ENCODE measurements around the gene CMYA5. TPM values are rescaled to one million over a fixed set of nuclear protein-coding genes. Genes with fewer than 3 reads are reported as not detected.

The CMYA5 gene
- total and polyA plus RNA-seq, 8 donors = 0.68 to 14.7 (median 8.9) TPM

DNA sequence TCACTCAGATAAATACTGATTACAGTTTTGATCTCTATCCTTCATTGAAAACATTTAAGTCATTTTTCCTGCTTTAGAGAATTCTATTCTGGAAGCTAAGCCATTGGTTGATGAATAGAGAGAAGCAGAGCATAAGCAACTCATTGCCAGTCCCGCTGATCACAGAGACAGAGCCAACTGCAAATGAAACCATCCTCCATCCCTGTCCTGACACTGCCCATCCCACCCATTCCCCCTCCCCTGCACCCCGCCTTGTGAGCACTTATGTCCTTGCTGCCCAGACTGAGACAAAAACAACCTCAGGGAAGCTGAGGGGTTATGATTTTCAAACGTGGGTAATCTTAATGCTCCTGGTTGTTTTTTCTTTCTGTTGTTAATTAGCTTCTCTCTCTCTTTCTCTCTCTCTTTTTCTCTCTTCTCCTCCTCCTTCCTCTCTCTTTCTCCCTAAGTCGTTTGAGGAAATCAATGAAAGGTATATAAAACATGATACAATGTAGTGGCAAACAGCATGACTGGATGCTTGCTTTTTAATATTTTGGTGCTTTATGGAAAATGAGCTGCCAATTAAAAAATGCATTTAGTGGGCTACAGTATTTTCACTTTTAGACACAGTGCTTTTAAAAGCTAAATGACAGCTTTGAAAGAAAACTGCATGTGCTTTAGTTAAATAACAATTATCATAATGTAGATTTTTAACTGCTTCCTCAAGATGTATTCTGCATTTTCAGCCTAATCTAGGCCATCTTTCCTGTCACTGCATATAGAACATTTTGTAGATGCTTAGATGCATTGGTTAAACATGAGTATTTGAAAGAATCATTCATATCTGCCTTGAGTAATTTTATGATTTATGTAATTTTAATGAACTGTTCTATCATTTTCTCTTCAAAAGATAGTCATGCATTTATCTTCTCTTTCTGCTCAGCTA lies 57.3 kb downstream of the CMYA5 start:
- TF ChIP-seq, protein P1, sequence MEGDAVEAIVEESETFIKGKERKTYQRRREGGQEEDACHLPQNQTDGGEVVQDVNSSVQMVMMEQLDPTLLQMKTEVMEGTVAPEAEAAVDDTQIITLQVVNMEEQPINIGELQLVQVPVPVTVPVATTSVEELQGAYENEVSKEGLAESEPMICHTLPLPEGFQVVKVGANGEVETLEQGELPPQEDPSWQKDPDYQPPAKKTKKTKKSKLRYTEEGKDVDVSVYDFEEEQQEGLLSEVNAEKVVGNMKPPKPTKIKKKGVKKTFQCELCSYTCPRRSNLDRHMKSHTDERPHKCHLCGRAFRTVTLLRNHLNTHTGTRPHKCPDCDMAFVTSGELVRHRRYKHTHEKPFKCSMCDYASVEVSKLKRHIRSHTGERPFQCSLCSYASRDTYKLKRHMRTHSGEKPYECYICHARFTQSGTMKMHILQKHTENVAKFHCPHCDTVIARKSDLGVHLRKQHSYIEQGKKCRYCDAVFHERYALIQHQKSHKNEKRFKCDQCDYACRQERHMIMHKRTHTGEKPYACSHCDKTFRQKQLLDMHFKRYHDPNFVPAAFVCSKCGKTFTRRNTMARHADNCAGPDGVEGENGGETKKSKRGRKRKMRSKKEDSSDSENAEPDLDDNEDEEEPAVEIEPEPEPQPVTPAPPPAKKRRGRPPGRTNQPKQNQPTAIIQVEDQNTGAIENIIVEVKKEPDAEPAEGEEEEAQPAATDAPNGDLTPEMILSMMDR (IDR thresholded peaks at IDR 0.05) = no peak
- intact Hi-C loops (cut with DNase I) = no loop called here
- no peak overlapping the region for H3K4me3 ChIP-seq
- no peak overlapping the region for H3K27ac ChIP-seq
- no peaks in the 10 kb centered on the region for H3K9me3 ChIP-seq
- no peaks in the 10 kb centered on the region for H3K36me3 ChIP-seq
- no peak for ATAC-seq
- DNase-seq = peak in 1 of 4 donors; percentile 14
- no peaks in the 10 kb centered on the region for H3K4me1 ChIP-seq
- H3K27me3 ChIP-seq = no peaks in the 10 kb centered on the region

DNA sequence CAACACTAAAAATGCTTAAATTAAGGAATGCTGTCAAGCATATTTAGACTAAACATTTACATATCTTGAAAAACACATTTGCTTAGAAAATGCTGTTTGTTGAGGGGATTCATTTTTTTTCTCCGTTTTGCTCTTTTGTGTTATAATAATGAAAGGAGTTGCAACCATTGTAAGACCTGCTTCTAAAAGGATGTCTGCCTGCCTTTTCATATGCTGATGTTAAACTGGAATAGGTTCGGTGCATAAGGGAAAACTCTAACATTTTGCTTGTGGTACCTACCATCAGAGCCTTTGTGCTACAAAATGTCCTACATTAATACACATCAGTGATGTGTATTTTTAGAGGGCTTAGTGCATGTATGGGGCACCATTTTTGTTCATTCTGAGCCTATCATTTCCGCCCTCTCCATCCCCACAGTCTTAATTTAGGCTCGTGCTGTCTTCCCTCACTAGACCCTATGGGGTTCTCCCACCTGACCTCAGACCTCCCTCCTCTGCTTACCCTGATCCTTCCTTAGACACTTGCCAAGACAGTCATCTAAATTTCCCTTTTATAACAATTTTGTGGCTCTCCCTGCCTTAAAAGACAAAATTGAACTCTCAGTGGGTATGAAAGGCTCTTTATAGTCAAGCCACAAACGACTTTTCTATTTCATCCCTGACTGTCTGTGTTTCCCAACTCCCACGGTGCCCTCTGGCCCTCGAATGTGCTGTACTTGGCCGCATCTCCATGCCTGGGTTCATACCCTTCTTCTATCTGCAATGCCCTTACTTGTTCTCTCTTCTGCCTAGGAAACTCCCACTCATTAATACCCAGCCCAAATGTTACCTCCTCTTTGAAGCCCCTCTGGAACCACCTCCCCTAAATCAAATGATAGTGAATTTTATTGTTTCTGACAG lies 61.2 kb downstream of the CMYA5 start:
- no peaks in the 10 kb centered on the region for H3K36me3 ChIP-seq
- intact Hi-C loops (cut with DNase I) = no loop called here
- no peak for DNase-seq
- H3K9me3 ChIP-seq = no peaks in the 10 kb centered on the region
- H3K27me3 ChIP-seq = no peaks in the 10 kb centered on the region
- H3K4me1 ChIP-seq = no peaks in the 10 kb centered on the region
- TF ChIP-seq, protein P1 (IDR thresholded peaks at IDR 0.05) = no peak
- H3K4me3 ChIP-seq = no peak overlapping the region
- no peak for ATAC-seq
- H3K27ac ChIP-seq = no peak overlapping the region

DNA sequence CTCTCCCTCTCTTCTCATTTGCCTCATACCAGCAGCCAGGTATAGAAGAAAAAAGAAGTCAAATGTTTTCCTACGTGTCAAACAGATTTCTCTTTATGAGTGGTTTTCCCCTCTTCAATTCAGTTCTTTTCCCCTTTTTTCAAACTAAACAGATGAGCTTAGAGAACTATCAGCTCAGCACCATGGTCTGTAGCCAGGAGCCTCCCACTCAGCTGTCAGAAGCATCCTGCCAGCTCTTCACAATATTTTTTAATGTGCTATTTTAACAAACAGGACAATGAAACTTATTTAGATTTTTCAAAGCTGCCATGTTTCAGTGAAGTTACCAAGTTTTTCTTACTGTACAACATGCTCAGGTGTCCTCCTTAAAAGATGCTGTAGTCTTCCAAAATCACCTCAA lies 63.5 kb downstream of the CMYA5 start:
- Histone ChIP-seq H3K27me3 (no peaks in the 10 kb centered on the region), H3K36me3 (no peaks in the 10 kb centered on the region), H3K9me3 (no peaks in the 10 kb centered on the region), H3K4me3 (no peak overlapping the region), H3K4me1 (no peaks in the 10 kb centered on the region), H3K27ac (no peak overlapping the region)
- DNase-seq (no peak), ATAC-seq (no peak)
- intact Hi-C loops (cut with DNase I) = no loop called here
- TF ChIP-seq, protein P1 (IDR thresholded peaks at IDR 0.05) = no peak

DNA sequence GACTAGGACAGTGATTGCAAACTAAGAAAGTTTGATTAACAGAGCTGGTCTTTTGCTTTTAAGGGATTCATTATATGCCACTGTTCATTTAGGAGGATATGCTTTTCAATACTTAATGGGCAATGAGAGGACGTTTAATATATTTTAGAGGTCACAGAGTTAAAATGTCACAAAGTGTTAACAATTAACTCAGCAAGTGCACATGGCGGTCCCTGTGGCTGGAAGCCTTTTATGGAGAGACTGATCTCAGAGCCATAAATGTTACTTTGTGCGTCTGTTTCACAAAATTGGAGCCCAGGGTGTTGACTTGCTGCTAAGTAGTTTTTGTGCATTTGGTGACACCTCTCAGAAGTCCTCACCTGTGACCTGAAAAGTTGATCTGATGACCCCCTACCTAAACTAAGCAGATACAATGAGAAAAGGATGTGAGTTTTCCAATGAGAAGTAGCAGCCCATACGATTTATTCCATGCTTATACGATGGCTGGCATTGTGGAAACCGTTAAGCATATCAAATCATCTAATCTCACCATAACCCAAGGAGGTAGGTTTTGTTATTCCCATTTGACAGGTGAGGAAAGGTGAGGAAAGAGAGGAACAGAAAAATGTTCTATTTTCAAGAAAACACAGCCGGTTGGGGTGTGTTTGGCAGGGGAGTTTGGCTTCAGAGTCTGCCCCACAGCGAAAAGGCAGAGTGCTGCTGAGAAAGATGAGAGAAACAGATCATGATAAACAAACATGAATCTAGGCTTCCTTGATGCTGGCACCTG lies 64.4 kb downstream of the CMYA5 start:
- Histone ChIP-seq H3K36me3 (no peaks in the 10 kb centered on the region), H3K4me3 (no peak overlapping the region), H3K9me3 (no peaks in the 10 kb centered on the region), H3K4me1 (no peaks in the 10 kb centered on the region), H3K27ac (no peak overlapping the region), H3K27me3 (no peaks in the 10 kb centered on the region)
- ATAC-seq (no peak), DNase-seq (no peak)
- TF ChIP-seq, protein P1 (IDR thresholded peaks at IDR 0.05) = no peak
- intact Hi-C loops (cut with DNase I) = no loop called here

Measured in left lung (tissue), 10 donors.